ENCODE data around the gene CLDN7.

The CLDN7 gene

GRCh38 chr17:7218166-7218565 lies 44.1 kb downstream of the CLDN7 start:
- DNase-seq = no peak

GRCh38 chr17:7217113-7217987 lies 44.9 kb downstream of the CLDN7 start:
- peak; percentile 86 for DNase-seq

DNA sequence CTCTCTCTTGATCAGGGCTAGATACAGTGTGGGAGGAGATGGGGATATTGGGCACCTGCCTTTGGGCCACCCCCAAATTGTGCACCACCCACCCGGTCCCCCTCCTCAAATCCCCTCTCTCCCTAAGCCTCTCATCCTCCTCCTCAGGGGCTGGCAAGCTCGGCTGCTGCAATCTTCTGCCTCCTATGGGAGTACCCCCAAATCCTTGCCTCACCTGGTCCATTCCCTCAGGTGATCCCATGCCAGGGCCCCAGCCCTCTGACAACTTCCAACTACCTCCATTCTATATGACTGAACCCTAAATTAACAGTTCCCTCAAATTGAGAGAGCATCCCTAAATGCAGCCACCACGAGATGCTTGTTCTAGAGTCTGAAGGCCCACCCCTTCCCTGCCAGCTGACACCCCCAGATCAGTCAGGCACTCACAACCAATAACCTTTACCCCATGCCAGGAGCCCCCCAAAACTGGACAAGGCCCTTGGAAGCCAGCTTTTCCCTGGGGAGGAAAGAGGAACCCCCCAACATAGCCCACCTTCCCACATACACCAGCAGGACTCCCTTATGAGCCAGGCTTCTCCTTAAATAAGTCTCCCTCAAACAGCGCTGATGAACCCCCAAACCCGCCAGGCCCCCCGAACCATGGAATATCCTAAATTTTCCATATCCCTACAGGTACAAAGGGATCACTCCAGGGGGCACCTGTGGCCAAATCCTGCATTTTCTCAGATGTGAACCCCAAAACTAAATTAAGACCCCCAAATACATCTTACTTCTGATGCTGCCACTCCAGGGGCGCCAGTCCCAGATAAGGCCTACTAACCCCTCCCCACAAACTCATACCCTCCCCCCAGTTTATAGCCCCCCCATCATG lies 45.8 kb downstream of the CLDN7 start:
- no peak for DNase-seq

DNA sequence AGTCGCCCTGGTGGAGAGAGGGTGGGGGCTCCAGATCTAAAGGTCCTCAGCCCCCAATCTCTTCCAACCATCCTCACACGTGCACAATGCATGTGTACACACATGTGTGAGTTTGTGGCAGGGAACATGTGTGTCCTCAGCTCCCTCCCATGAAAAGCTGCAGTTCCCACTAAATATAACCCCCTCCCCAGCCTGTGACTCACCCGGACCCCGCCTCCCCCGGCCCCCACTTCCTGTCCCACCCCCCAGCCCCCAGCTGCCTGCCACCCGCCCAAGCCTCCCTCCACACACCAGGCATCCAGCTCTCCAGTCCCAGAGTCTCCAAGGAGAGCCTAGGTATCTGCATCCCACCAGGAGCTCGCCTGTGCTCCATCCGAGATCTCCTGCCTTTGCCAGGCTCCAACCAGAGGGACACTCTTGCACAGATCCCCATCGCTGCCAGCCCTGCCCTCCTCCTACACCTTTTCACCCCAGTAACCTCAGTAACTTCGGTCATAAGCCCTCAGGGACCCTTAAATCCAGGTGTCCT lies 46.6 kb downstream of the CLDN7 start:
- peak; percentile 88 for DNase-seq

DNA sequence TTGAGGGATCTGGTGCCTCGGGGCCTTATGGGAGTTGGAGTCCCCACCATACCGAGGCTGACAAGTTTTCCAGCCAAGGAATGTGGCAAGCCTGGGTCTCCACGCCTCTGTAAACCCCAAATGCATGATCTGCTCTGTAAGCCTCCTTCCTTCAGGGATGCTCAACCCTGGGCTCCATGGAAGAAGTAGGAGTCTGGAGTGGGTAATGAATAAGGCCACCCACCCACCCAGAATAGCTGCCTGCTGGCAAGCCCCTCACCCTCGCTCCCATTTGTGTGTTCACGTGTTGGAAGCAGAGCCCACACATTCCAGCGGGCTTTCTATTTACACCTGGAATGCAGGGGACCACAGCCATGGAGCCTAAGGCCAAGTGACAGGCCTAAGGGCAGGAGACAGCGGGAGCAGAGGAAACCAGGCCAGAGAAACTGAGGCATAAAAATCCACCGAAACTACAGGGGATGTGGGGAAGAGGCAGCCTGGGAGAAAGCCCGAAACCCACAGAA lies 47.1 kb downstream of the CLDN7 start:
- no peak for DNase-seq

DNA sequence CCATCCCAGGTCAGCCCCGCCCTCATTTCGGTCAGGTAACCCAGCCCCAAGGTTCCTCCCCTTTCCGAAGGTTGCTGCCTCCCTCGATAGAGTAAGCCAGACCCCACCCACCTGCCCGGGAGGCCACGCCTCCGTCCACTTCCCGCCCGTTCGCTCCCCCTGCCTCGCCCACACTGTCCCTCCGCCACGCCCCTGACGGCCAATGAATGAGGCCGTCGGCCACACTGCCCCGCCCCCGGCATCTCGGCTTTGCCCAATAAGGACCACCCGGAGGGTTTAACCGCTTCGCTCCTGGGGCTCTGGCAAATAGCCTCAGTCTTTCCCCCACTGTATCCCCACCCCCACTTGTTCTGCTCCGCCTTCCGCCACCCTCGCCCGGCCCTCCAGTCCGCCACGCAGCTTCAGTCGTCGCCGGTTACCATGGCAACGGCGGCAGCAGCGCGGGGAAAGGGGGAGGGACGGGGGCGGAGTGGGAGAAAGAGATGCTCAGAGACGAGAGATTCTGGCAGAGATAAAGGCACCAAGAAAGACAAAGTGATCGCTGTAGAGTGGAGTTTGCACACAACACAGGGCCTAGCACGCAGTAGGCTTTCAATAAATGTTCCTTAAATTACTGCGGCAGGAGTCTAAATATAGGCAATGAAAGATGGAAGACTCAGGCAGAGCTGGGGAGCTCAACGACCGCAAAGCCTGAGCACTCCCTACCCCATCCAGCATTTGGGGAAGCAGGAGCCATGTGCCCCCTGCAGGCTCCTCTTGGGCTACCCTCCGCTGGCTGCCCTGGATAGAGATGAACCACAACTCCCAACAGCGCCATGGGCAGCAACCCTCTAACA lies 47.8 kb downstream of the CLDN7 start:
- DNase-seq = peak; percentile 100

- DNase-seq = peak; percentile 97
These were observed 48.4 kb downstream of the CLDN7 start for GRCh38 chr17:7213895-7214299.

- no peak for DNase-seq
These were observed 50.6 kb downstream of the CLDN7 start for GRCh38 chr17:7211491-7212273.

Measured in islet precursor cell (in vitro differentiated cells).